VCaP (cell line): Measurements from ENCODE around the gene MRGPRF.

Experiments used
- H3K27ac ChIP-seq: fragments of 450-650 bp; 2 replicates; pipeline ENCODE4 v1.5.1; 2017
- TF ChIP-seq, protein P1 (sequence below): fragments of 450-650 bp; conservative IDR thresholded peaks from 2 replicates; pipeline ENCODE4 v1.5.1; 2017; ENCODE audit warnings: mild to moderate bottlenecking, moderate library complexity

MRGPRF gene, protein sequence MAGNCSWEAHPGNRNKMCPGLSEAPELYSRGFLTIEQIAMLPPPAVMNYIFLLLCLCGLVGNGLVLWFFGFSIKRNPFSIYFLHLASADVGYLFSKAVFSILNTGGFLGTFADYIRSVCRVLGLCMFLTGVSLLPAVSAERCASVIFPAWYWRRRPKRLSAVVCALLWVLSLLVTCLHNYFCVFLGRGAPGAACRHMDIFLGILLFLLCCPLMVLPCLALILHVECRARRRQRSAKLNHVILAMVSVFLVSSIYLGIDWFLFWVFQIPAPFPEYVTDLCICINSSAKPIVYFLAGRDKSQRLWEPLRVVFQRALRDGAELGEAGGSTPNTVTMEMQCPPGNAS

DNA sequence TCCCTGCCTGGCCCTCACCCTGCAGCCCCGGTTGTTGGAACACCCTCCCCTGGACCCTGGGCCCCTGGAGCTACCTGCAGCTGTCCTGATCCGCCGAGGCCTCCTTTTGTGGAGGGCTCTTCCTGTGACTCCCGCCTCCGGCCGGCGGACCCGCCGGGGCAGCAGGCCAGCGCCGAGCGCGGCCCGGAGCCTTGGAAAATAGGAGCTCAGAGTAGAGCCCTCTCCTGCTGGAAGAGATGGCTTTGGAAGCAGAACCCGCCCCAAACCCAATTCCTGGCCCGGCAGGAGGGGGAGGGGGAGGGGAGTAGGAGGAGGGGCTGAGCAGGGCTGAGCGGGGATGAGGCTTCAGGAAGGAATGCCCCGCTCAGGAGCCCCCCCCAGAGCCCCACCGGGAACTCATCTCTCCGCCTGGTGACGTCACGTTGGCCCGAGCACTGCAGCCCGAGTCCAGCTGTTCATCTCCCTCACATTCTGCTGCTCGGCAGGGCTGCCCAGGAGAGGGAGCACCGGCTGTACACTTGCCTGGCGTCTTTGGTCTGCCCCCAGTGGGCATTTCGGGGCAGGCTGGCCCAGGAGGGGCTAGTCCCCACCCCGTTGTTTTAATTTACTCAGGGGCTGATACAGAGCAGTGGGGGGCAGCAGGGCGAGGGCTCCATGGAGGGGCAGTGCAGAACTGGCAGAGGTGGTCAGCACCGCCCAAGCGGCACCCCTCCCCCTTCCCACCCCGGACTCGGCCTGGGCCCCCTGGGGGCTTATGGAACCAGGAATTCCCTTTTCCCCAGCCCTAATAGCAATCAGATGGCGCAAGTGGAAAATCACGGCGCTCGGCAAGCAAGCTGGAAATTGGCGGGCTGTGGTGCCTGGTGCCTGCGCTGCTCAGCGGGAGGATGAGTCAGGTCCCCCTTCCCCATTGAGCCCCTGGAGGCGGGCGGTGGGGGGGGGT is at the start of gene MRGPRF:
Gene MRGPRF, minus strand, starts transcription at position 238 of the 943 bp plus-strand sequence. CDS start 3,345 bp downstream, outside the sequence.
- H3K27ac ChIP-seq = no peak within 1 kb of the TSS
- TF ChIP-seq, protein P1, sequence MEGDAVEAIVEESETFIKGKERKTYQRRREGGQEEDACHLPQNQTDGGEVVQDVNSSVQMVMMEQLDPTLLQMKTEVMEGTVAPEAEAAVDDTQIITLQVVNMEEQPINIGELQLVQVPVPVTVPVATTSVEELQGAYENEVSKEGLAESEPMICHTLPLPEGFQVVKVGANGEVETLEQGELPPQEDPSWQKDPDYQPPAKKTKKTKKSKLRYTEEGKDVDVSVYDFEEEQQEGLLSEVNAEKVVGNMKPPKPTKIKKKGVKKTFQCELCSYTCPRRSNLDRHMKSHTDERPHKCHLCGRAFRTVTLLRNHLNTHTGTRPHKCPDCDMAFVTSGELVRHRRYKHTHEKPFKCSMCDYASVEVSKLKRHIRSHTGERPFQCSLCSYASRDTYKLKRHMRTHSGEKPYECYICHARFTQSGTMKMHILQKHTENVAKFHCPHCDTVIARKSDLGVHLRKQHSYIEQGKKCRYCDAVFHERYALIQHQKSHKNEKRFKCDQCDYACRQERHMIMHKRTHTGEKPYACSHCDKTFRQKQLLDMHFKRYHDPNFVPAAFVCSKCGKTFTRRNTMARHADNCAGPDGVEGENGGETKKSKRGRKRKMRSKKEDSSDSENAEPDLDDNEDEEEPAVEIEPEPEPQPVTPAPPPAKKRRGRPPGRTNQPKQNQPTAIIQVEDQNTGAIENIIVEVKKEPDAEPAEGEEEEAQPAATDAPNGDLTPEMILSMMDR = no peak; the same call in 1 of the 2 replicates

DNA sequence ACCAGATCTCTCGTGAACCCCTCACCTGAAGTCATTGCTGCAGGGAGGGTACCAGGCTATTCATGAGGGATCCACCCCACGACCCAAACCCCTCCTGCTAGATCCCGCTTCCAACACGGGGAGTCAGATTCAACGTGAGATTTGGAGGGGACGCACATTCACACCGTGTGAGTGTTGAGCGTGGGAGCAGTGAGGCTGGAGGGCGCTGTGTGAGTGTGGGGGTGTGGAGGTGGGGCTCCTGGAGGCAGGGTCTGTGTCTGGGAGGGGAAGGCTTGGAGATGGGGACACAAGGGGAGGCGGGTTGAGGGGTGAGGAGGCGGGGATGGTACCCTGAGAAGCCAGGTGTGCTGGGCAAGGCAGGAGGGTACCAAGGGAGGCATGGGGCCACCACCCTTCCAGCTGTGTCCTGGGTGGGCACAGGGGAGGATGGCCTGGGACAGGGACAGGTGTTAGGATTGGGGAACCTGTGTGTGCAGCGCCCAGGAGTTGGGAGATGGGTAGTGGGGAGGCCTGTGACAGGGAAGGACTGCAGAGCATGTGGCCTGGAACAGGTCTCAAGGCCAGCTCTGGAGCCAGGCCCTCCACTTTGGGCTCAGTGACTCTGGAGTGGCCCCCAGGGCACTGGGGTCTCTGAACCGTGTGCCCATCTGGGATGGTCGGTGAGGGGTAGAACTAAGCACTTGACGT is 49.3 kb upstream of the MRGPRF start:
- H3K27ac ChIP-seq = no peak overlapping the region
- TF ChIP-seq, protein P1 = no peak

DNA sequence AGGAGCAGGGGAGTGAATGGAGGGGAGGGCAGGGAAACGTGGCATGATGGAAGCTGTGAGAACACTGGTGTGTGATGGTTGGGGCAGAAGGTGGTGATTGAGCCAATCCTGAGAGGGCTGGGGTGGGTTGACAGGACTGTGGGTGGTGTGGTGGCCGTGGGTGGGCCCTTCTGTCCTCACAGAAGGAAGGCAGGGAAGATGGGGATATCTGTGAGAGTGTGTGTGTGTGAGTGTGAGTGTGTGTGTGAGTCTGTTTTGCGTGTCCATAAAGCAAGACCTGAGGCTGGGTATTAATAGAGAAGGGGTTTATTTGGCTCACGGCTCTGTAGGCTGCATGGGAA is 48.6 kb upstream of the MRGPRF start:
- no peak overlapping the region for H3K27ac ChIP-seq
- TF ChIP-seq, protein P1 = no peak

DNA sequence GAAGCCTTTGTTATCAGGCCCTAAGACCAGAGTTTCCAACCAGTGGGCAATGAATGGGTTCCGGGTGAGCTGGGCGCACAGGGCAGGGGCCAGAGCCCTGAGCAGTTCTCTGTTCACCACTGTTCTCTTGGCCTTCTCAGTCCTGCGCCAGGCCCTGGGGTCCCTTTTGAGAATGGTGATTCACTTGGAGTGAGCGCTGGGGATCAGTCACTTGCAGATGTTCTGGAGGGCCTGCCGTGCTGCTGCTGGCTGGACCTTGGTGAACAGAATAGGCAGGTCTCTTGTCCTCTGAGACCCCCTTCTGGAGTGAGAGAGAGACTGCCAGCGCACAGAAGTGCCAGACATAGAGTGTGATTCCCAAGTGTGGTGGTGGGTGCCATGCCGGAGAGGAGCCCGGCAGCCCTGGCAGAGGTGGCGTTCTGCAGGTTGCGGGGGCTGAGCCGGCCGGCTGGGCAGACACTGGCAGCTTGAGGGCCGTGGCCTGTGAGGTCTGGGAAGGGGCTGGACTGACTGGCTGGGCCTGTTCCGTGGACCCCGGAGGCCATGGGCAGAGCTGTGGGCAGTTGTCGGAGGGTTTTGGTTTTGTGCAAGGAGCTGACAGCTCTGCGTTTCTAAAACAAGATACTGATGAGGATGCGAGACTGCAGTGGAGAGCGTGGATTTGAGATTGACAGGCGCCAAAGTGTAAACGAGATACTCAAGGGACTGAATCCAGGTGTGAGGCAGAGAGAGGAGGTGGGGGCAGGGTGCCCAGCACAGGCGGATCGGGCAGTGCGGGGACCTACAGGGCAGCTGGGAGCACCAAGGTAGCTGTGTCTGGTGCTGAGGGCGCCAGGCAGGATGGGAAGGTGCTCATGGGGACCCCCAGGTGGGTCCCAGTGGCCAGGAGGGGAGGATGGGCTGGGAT is 48.0 kb upstream of the MRGPRF start:
- H3K27ac ChIP-seq = no peak overlapping the region

DNA sequence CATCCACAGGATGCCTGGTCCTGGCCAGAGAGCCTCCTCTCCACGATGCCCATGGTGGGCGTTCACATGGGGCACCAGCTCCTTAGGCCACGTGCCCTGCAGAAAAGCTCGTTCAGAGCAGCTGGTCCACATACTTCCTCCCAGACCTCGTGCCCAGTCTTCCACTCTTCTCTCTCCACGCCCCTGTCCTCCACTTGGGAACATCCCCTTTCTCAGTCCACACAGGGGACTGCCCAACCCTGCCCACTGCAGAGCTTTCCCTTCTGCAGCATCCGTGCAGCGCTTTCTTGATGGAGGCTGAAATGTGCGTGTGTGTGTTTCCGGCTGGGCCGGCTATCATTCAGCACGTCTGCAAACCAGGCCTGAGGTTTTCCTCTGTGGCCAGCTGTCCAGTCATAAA is 46.9 kb upstream of the MRGPRF start:
- H3K27ac ChIP-seq = no peak overlapping the region
- TF ChIP-seq, protein P1 = no peak

More for the DNA sequence above, 48.0 kb upstream of the MRGPRF start:
- TF ChIP-seq, protein P1 = no peak

DNA sequence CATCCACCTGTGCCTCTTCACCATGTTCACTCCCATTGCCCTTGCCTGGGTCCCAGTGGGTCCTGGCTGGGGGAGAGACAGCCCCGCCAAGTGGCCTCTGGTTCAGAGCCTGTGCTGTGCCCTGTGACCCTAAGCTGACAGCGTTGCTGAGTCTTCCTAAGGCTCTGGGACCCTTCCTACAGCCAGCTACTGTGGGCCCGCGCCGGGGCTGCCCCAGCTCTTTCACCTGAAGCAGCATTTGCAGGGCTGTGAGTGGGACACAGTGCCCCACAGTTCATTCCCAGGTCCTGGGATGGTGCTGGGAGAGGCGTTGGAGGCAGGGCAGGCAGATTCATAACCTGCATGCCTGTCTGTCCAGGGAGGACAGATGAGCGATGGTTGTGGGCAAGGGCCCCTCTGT is 46.4 kb upstream of the MRGPRF start:
- no peak overlapping the region for H3K27ac ChIP-seq
- TF ChIP-seq, protein P1 = no peak
